Naive thymus-derived CD4-positive, alpha-beta T cell (primary cell): ENCODE results near the gene DGKI. TPM values are rescaled to one million over a fixed set of nuclear protein-coding genes. Genes with fewer than 3 reads are reported as not detected.

Source experiments
- ATAC-seq: fragments of 150-1000 bp; cut with Tn5 transposase; 2 replicates; pipeline ENCODE4 v1.10.0; 2021; ENCODE audit warnings: mild to moderate bottlenecking, moderate library complexity
- CTCF ChIA-PET: fragments of 350-600 bp; sonication (Branson Sonifier 250); formaldehyde crosslinking; loops from one replicate; lab custom pipeline; 2021; ENCODE audit warnings: antibody characterized with exemption; lab: Charles Lee
- POLR2A ChIA-PET: fragments of 350-600 bp; sonication (Branson Sonifier 250); formaldehyde crosslinking; loops from one replicate; lab custom pipeline; 2021; ENCODE audit warnings: antibody characterized with exemption, inconsistent platforms; lab: Charles Lee
- DNase-seq, 9 donors: peaks; one replicate each; pipeline versions ENCODE4 v3.0.0 to v3.0.0-alpha.2; 2020 to 2022; ENCODE audit warnings: mixed read lengths in 1 of 9
- H3K27ac ChIP-seq: one replicate; pipeline ENCODE4 v1.7.0; 2013; ENCODE audit warnings: mild to moderate bottlenecking, low read depth, low read length, moderate library complexity
- H3K27me3 ChIP-seq, 2 donors: one replicate each; pipeline ENCODE4 v1.7.0; 2013; ENCODE audit warnings: low read length in 2 of 2, mild to moderate bottlenecking in 2 of 2, moderate library complexity in 2 of 2; ENCODE audit not compliant: control insufficient read depth in 2 of 2, insufficient read depth in 2 of 2
- H3K36me3 ChIP-seq, 3 experiments: 1 replicate in 2 of 3; 2 replicates in 1 of 3; pipeline ENCODE4 v1.7.0; 2013; ENCODE audit warnings: low read length in 3 of 3, mild to moderate bottlenecking in 3 of 3, moderate library complexity in 1 of 3; ENCODE audit not compliant: insufficient read depth in 3 of 3, control insufficient read depth in 2 of 3
- H3K4me1 ChIP-seq, 2 donors: one replicate each; pipeline ENCODE4 v1.7.0; 2013; ENCODE audit warnings: low read length in 2 of 2, mild to moderate bottlenecking in 2 of 2, moderate library complexity in 1 of 2; ENCODE audit not compliant: control insufficient read depth in 2 of 2, insufficient read depth in 2 of 2
- H3K4me3 ChIP-seq: 2 replicates; pipeline ENCODE4 v1.7.0; 2013; ENCODE audit warnings: mild to moderate bottlenecking, low read length
- H3K9me3 ChIP-seq, 3 experiments: 1 replicate in 2 of 3; 2 replicates in 1 of 3; pipeline ENCODE4 v1.7.0; 2013; ENCODE audit warnings: low read length in 3 of 3; ENCODE audit not compliant: control insufficient read depth in 2 of 3
- H3K27ac Mint-ChIP-seq, 9 donors: one replicate each; pipeline ENCODE4 v1.8.0; 2020 to 2022; ENCODE audit warnings: mixed read lengths in 9 of 9, mild to moderate bottlenecking in 8 of 9, moderate library complexity in 5 of 9, inconsistent platforms in 2 of 9
- H3K27me3 Mint-ChIP-seq, 5 donors: one replicate each; pipeline ENCODE4 v1.8.0; 2021 to 2022; ENCODE audit warnings: mixed read lengths in 5 of 5, mild to moderate bottlenecking in 1 of 5
- H3K36me3 Mint-ChIP-seq, 5 donors: one replicate each; pipeline ENCODE4 v1.8.0; 2020 to 2022; ENCODE audit warnings: mixed read lengths in 5 of 5, mild to moderate bottlenecking in 3 of 5, inconsistent platforms in 1 of 5
- H3K4me1 Mint-ChIP-seq, 7 donors: one replicate each; pipeline ENCODE4 v1.8.0; 2020 to 2022; ENCODE audit warnings: mixed read lengths in 7 of 7, mild to moderate bottlenecking in 3 of 7, inconsistent platforms in 1 of 7
- H3K4me3 Mint-ChIP-seq, 10 donors: one replicate each; pipeline ENCODE4 v1.8.0; 2020 to 2022; ENCODE audit warnings: mild to moderate bottlenecking in 10 of 10, mixed read lengths in 10 of 10, moderate library complexity in 6 of 10, inconsistent platforms in 2 of 10
- H3K9me3 Mint-ChIP-seq, 11 donors: one replicate each; pipeline ENCODE4 v1.8.0; 2020 to 2022; ENCODE audit warnings: mixed read lengths in 11 of 11, mild to moderate bottlenecking in 4 of 11, inconsistent platforms in 1 of 11, moderate library complexity in 1 of 11
- intact Hi-C, 2 donors: fragments of 100-400 bp; cut with micrococcal nuclease; formaldehyde crosslinking; loops; one replicate each; pipeline ENCODE4 v1.15.1; 2023
- polyA plus RNA-seq, 2 donors: library from polyadenylated mRNA; unstranded; fragments of 300-500 nt; fragmentation: Illumina TruSeq; gene quantifications; one replicate each; pipeline ENCODE4 v1.2.3, GENCODE V29; 2021
- total RNA-seq, 6 experiments: library from RNA in 5 of 6; stranded (reverse) in 5 of 6; gene quantifications; 1 replicate in 5 of 6; 2 replicates in 1 of 6; pipeline ENCODE4 v1.2.3 and lab custom pipeline; 2021 to 2026

Gene DGKI
- total and polyA plus RNA-seq, 7 experiments from 2014 or later, result 1.3 TPM; not detected in 6

- Mint-ChIP-seq H3K27me3 (peaks cover 0 to 13% (median 9%) of the 10 kb centered on the region in 5 donors), H3K9me3 (peaks cover 0 to 1% (median 0%) of the 10 kb centered on the region in 11 donors), H3K4me3 (no peak overlapping the region), H3K36me3 (no peaks in the 10 kb centered on the region), H3K27ac (no peak overlapping the region), H3K4me1 (no peaks in the 10 kb centered on the region)
- no peak for ATAC-seq
- Histone ChIP-seq H3K27ac (no peak overlapping the region), H3K27me3 (no peaks in the 10 kb centered on the region), H3K4me1 (no peaks in the 10 kb centered on the region), H3K4me3 (no peak overlapping the region), H3K36me3 (no peaks in the 10 kb centered on the region), H3K9me3 (no peaks in the 10 kb centered on the region)
- CTCF ChIA-PET, result no interaction called here
- POLR2A ChIA-PET, result no interaction called here
- intact Hi-C loops, result no loop called here
- DNase-seq, result no peak
Observed at GRCh38 chr7:137685433-137686164, 161.2 kb downstream of the DGKI start.

GRCh38 chr7:137684776-137685175, 162.0 kb downstream of the DGKI start:
- Mint-ChIP-seq H3K4me1 (no peaks in the 10 kb centered on the region), H3K9me3 (peaks cover 0 to 1% (median 0%) of the 10 kb centered on the region in 11 donors), H3K4me3 (no peak overlapping the region), H3K27me3 (peaks cover 0 to 13% (median 8%) of the 10 kb centered on the region in 5 donors), H3K27ac (no peak overlapping the region), H3K36me3 (no peaks in the 10 kb centered on the region)
- no peaks in the 10 kb centered on the region for H3K9me3 ChIP-seq
- CTCF ChIA-PET, result no interaction called here
- intact Hi-C loops, result no loop called here
- no peaks in the 10 kb centered on the region for H3K36me3 ChIP-seq
- H3K4me3 ChIP-seq, result no peak overlapping the region
- no peaks in the 10 kb centered on the region for H3K4me1 ChIP-seq
- ATAC-seq, result no peak
- H3K27me3 ChIP-seq, result no peaks in the 10 kb centered on the region
- no peak overlapping the region for H3K27ac ChIP-seq
- POLR2A ChIA-PET, result no interaction called here
- no peak for DNase-seq

GRCh38 chr7:137684316-137684715, 162.5 kb downstream of the DGKI start:
- no peaks in the 10 kb centered on the region for H3K9me3 ChIP-seq
- H3K27ac ChIP-seq, result no peak overlapping the region
- ATAC-seq, result no peak
- H3K27me3 ChIP-seq, result no peaks in the 10 kb centered on the region
- no peak for DNase-seq
- no peaks in the 10 kb centered on the region for H3K4me1 ChIP-seq
- Mint-ChIP-seq H3K36me3 (no peaks in the 10 kb centered on the region), H3K27me3 (peaks cover 0 to 13% (median 5%) of the 10 kb centered on the region in 5 donors), H3K4me1 (no peaks in the 10 kb centered on the region), H3K27ac (no peak overlapping the region), H3K9me3 (peaks cover 0 to 1% (median 0%) of the 10 kb centered on the region in 11 donors), H3K4me3 (no peak overlapping the region)
- ChIA-PET POLR2A (no interaction called here), CTCF (no interaction called here)
- no peaks in the 10 kb centered on the region for H3K36me3 ChIP-seq
- H3K4me3 ChIP-seq, result no peak overlapping the region
- intact Hi-C loops, result no loop called here

- Mint-ChIP-seq H3K27ac (no peak overlapping the region), H3K9me3 (no peaks in the 10 kb centered on the region), H3K4me3 (no peak overlapping the region), H3K36me3 (no peaks in the 10 kb centered on the region), H3K4me1 (no peaks in the 10 kb centered on the region), H3K27me3 (peaks cover 0 to 21% (median 6%) of the 10 kb centered on the region in 5 donors)
- Histone ChIP-seq H3K27me3 (no peaks in the 10 kb centered on the region), H3K9me3 (no peaks in the 10 kb centered on the region), H3K4me1 (no peaks in the 10 kb centered on the region), H3K4me3 (no peak overlapping the region), H3K36me3 (no peaks in the 10 kb centered on the region), H3K27ac (no peak overlapping the region)
- CTCF ChIA-PET, result no interaction called here
- intact Hi-C loops, result no loop called here
- POLR2A ChIA-PET, result no interaction called here
- ATAC-seq, result no peak
- DNase-seq, result no peak
Observed at GRCh38 chr7:137682596-137682995, 164.2 kb downstream of the DGKI start.

GRCh38 chr7:137681657-137682562, 164.9 kb downstream of the DGKI start:
- Mint-ChIP-seq H3K9me3 (no peaks in the 10 kb centered on the region), H3K36me3 (no peaks in the 10 kb centered on the region), H3K27me3 (peaks cover 0 to 21% (median 6%) of the 10 kb centered on the region in 5 donors), H3K4me1 (no peaks in the 10 kb centered on the region), H3K27ac (no peak overlapping the region), H3K4me3 (no peak overlapping the region)
- ChIA-PET POLR2A (no interaction called here), CTCF (no interaction called here)
- no peak for ATAC-seq
- DNase-seq, result no peak
- Histone ChIP-seq H3K9me3 (no peaks in the 10 kb centered on the region), H3K4me3 (no peak overlapping the region), H3K4me1 (no peaks in the 10 kb centered on the region), H3K27me3 (no peaks in the 10 kb centered on the region), H3K27ac (no peak overlapping the region), H3K36me3 (no peaks in the 10 kb centered on the region)
- intact Hi-C loops, result no loop called here

GRCh38 chr7:137674551-137675409, 172.0 kb downstream of the DGKI start:
- H3K27me3 ChIP-seq, result no peaks in the 10 kb centered on the region
- no peaks in the 10 kb centered on the region for H3K36me3 ChIP-seq
- no peaks in the 10 kb centered on the region for H3K9me3 ChIP-seq
- Mint-ChIP-seq H3K4me1 (peaks cover 0 to 4% (median 0%) of the 10 kb centered on the region in 7 donors), H3K27ac (no peak overlapping the region), H3K9me3 (no peaks in the 10 kb centered on the region), H3K4me3 (no peak overlapping the region), H3K36me3 (no peaks in the 10 kb centered on the region), H3K27me3 (peaks cover 3 to 18% (median 10%) of the 10 kb centered on the region in 5 donors)
- no peak overlapping the region for H3K4me3 ChIP-seq
- DNase-seq, result no peak
- ChIA-PET POLR2A (no interaction called here), CTCF (no interaction called here)
- no peak overlapping the region for H3K27ac ChIP-seq
- no peaks in the 10 kb centered on the region for H3K4me1 ChIP-seq
- intact Hi-C loops, result no loop called here
- ATAC-seq, result no peak
